Hematopoietic multipotent progenitor cell treated with erythropoietin and hydrocortisone succinate and interleukin-3 and kit ligand, for 8 days (in vitro differentiated cells): ENCODE data around the gene INHBC.
"Not testable (repeated sequence)": the region's sequence is repeated elsewhere in the genome, so short reads cannot be mapped to it uniquely, and the experiment has no call there.

ENCODE experiments used
- DNase-seq: peaks from one replicate; pipeline ENCODE4 v3.0.0-alpha.2; 2015

The INHBC gene

GRCh38 chr12:57434517-57435223 is at the start of gene INHBC:
Gene INHBC, plus strand, starts transcription at chr12:57434784. Its CDS starts 103 bp downstream, at chr12:57434887.
- no peak for DNase-seq

DNA sequence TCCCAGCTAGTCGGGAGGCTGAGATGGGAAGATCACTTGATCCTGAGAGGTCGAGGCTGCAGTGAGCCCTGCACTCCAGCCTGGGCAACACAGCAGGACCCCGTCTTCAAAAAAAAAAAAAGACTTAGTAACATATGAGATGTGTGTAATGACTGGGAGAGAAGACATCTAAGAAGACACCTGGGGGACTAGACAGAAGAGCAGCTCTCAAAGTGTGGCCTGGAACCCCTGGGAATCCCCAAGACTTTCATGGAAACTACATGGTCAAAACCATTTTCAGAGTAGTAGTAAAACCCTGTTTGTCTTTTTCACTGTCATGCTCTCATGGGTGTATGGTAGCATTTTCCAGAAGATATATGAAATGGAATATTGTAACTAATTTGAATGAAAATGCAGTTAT is 49.0 kb upstream of the INHBC start:
- DNase-seq, result no peak

DNA sequence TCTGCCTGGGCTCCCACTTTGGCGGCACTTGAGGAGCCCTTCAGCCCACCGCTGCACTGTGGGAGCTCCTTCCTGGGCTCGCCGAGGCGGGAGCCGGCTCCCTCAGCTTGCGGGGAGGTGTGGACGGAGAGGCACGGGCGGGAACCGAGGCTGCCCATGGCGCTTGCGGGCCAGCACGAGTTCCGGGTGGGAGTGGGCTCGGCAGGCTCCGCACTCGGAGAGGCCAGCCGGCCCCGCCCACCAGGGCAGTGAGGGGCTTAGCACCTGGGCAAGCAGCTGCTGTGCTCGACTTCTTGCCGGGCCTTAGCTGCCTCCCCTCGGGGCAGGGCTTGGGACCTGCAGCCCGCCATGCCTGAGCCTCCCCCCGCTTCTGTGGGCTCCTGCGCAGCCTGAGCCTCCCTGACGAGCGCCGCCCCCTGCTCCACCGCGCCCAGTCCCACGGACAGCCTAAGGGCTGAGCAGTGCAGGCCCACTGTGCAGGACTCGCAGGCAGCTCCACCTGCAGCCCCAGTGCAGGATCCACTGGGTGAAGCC is 48.3 kb upstream of the INHBC start:
- DNase-seq, result no peak

GRCh38 chr12:57388425-57388824 is 46.2 kb upstream of the INHBC start:
- no peak for DNase-seq

DNA sequence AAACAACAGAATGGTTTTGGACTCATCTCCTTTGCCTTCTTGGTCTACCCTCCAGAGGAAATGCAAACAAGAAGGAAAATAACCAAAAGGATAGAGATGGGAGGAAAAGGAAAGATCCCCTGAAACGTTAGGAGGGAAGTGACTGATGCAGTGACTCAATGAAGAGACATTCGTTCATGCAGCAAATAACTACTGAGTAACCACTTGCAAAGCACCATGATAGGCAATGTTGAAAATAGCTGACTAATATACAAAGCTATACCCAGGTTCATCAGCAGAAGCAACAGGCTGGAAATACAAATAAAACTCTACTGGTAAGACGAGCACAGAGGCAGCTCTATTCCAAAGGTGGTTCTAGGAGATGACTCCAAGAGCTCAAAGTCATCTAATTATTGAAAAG is 45.6 kb upstream of the INHBC start:
- DNase-seq, result no peak

- no peak for DNase-seq
Measured at GRCh38 chr12:57390174-57390573, 44.4 kb upstream of the INHBC start.

DNA sequence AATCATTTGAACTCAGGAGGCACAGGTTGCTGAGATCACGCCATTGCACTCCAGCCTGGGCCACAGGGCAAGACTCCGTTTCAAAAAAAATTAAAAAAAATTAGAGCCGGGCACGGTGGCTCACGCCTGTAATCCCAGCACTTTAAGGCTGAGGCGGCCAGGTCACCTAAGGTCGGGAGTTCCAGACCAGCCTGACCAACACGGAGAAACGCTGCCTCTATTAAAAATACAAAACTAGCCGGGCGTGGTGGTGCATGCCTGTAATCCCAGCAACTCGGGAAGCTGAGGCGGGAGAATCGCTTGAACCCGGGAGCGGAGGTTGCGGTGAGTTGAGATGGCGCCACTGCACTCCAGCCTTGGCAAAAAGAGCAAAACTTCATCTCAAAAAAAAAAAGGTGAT is 39.5 kb upstream of the INHBC start:
- DNase-seq, result no peak

DNA sequence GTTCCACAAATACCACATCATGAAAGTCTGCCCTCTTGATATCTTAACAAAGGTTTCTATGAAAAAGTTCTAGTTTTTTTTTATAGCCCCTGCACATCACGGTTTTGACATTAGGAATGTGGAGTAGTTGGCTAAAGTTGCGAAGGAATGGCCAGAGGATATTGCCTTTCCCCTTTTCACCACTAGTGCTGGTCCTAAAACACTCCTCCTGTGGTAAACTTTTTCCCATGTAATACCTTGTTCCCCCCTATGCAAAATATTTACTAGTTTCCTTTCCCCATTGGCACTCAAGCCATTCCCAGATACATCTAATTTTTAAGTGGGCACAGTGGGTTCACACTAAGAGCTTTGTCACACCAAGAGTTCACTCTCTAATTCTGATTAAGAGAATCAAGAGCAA is 37.1 kb upstream of the INHBC start:
- DNase-seq, result no peak

GRCh38 chr12:57399718-57400463 is 34.7 kb upstream of the INHBC start:
- not testable (repeated sequence) for DNase-seq

- no peak for DNase-seq
Measured at GRCh38 chr12:57401165-57401564, 33.4 kb upstream of the INHBC start.

DNA sequence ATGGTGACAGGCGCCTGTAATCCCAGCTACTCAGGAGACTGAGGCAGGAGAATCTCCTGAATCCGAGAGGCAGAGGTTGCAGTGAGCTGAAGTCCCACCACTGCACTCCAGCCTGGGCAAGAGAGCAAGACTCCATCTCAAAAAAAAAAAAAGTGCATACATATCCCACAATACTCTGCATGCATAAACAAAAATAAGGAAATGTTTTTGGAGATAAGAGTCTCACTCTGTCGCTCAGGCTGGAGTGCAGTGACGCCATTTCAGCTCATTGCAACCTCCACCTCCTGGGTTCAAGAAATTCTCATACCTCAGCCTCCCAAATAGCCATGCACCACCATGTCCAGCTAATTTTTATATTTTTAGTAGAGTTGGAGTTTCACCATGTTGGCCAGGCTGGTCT is 32.4 kb upstream of the INHBC start:
- DNase-seq, result not testable (repeated sequence)

DNA sequence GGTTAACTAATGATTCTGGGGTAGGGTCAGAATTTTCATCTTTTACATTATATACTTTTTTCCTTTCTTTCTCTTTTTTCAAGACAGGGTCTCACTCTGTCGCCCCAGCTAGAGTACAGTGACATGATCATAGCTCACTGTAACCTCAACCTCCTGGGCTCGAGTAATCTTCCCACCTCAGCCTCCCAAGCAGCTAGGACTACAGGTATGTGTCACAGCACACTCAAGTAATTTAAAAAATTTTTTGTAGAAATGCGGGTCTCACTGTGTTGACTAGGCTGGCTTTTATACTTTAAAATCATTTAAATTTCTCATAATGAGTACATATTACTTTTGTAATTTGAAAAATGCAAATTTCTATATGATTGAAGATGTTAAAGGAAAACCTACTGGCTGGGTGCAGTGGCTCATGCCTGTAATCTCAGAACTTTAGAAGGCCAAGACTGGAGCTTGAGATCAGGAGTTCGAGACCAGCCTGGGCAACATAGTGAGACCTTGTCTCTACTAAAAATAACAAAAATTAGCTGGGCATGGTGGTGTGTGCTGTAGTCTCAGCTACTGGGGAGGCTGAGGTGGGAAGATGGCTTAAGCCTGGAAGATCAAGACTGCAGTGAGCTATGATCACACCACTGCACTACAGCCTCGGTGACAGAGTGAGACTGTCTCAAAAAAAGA is 29.5 kb upstream of the INHBC start:
- DNase-seq, result no peak

- no peak for DNase-seq
Measured at GRCh38 chr12:57410534-57410933, 24.1 kb upstream of the INHBC start.

DNA sequence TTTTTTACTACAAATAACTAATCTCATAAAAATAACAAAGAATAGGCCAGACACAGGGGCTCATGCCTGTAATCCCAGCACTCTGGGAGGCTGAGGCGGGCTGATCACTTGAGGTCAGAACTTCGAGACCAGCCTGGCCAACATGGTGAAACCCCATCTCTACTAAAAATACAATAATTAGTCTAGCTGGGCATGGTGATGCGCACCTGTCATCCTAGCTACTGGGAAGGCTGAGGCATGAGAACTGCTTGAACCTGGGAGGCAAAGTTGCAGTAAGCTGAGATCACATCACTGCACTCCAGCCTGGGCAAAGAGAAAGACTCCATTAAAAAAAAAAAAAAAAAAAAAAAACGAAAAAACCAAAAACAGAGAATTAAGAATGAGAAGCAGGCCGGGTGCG is 20.4 kb upstream of the INHBC start:
- DNase-seq, result not testable (repeated sequence)

DNA sequence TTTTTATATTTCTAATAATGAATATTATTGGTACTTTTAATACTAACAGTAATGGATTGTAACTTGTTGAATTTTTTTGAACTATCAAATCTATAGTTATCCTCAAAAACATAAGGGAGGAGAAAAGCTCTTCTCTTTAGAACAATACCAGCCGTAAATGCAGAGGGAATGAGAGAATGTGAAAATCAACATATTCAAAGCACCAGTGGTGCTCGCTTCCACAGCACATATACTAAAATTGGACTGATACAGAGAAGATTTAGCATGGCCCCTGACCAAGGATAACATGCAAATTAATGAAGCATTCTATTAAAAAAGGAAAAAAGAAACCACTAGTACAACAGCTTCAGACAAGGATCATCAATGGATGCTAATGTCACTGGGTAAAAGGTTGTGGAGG is 19.5 kb upstream of the INHBC start:
- DNase-seq, result no peak

DNA sequence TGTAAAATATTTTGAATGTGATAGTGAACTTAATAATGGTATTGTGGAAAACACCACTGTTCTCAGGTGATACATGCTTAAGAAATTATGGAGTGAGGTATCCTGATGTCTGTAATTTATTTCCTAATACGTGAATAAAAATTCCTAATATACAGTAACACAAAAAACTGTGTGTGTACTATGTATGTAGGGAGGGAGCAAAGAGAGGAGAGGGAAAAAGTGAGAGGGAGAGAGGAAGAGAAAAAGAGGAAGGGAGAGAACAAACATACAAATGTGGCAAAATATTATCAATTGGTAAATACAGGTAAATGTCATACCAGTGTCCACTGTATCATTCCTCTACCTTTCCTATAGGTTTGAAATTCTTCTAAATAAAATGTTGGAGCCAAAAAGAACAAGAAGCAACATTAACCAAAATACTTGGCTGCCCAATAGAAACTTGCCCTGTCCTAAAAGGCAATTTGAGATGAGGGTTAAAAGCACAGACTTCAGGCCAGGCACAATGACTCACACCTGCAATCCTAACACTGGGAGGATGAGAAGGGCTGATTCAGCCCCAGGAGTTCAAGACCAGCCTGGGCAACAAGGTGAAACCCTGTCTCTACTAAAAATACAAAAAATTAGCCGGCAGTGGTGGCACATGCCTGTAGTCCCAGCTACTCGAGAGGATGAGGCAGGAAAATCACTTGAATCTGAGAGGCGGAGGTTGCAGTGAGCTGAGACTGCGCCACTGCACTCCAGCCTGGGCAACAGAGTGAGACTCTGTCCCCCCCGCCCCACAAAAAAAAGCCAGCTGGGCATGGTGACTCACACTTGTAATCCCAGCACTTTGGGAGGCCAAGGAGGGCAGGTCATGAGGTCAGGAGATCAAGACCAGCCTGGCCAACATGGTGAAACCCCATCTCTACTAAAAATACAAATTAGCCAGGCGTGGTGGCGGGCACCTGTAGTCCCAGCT is 18.3 kb upstream of the INHBC start:
- no peak for DNase-seq

DNA sequence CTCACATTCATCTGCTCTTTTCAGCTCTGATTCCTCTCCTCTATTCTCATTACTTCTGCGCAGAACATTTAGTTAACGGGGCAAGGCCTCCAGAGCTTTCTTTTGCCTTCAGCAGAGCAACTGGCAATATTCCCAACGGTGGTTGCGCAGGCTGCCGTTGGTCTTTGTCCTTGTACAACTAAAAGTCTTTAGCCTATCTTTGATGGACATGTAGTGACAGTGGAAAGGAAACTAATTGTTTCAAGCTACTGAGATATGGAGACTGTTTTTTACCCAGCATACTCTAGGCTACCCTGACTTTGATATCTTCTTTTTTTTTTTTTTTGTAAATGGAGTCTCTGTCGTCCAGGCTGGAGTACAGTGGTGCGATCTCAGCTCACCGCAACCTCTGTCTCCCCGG is 16.3 kb upstream of the INHBC start:
- DNase-seq, result no peak

GRCh38 chr12:57419495-57419894 is 15.1 kb upstream of the INHBC start:
- DNase-seq, result no peak

DNA sequence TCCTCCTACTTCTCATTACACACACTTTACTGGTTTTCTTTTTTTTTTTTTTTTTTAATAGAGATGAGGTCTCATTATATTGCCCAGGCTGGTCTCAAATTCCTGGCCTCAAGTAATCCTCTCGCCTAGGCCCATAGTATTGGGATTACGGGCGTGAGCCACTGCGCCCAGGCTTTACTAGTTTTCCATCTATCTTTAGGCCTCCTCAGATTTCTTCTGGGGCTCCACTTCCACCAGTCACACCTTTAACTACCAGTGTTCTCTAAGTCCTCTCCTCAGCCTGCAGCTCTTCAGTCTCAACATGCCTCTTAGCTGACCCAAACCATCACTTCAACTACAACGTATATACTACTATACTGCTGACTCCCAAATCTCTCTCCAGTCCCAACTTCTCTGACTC is 14.1 kb upstream of the INHBC start:
- DNase-seq, result no peak

GRCh38 chr12:57426948-57427347 is 7.6 kb upstream of the INHBC start:
- not testable (repeated sequence) for DNase-seq

GRCh38 chr12:57428965-57429364 is 5.6 kb upstream of the INHBC start:
- no peak for DNase-seq

DNA sequence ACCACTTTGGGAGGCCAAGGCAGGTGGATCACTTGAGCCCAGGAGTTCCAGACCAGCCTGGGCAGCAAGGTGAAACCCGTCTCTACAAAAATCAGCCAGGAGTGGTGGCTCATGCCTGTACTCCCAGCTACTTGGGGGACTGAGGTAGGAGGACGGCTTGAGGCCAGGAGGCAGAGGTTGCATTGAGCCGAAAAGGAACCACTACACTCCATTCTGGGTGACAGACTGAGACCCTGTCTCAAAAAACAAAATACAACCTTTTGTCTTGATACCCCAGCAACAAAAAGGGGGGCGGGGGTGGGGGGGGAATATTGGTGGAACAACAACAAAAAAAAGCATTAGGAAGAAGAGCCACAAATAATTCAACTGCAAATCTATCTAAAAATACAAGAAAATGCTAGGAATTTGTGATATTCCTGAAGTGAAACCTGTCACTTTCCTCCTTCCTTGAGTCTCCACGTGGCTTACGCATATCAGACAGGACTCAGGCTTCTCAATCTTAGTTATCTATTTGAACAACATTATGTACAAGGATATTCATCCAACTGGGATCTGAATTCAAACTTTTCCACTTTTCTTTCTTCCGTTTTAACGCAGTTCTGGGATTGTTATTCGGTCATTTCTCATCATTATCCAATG is 5.0 kb upstream of the INHBC start:
- peak; percentile 72 for DNase-seq
